ENCODE data around the gene ZFP36L2.

DNA sequence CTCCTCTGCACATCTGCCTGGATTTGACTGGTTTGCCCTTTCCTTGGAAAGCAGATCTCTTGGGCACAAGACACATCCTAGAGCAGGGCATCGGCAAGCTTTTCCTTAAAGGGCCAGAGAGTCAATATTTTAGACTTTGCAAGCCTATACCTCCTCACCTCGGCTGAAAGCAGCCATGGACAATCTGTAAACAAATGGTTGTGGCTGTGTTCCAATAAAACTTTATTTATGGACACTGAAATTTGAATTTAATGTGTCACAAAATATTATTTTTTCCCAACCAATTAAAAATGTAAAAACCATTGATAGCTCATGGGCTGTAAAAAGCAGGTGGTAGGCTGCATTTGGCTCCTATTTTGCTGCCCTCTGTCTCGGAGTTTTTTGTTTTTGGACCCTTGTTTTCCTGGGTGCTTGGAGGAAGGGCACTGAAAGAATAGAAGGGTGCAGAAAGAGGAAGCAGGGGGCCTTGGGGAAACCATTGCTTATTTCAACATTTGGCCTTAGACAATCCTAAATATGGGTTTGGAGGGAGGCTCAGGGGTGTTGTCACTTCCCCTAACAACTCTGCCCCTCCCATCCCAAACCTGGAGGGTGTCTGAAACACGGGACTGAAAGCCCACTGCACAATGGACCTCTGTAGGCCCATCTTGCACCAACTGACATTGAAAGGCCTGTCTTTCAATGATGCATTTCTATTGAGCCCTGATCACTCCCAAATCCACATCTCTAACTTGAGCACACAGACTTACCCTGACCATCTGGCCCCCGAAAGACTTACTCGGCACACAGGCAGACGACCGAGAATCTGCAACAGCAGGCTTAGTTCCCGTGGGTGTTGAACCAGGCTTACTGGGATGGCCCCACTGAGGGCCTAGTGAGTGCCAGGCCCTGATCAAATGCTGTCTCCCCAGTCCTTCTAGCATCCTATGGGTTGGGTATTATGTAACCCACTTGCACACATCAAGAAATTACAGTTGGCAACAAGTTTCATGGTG, 7.1 kb upstream of the ZFP36L2 start:
- TF ChIP-seq, protein P1, sequence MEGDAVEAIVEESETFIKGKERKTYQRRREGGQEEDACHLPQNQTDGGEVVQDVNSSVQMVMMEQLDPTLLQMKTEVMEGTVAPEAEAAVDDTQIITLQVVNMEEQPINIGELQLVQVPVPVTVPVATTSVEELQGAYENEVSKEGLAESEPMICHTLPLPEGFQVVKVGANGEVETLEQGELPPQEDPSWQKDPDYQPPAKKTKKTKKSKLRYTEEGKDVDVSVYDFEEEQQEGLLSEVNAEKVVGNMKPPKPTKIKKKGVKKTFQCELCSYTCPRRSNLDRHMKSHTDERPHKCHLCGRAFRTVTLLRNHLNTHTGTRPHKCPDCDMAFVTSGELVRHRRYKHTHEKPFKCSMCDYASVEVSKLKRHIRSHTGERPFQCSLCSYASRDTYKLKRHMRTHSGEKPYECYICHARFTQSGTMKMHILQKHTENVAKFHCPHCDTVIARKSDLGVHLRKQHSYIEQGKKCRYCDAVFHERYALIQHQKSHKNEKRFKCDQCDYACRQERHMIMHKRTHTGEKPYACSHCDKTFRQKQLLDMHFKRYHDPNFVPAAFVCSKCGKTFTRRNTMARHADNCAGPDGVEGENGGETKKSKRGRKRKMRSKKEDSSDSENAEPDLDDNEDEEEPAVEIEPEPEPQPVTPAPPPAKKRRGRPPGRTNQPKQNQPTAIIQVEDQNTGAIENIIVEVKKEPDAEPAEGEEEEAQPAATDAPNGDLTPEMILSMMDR (IDR thresholded peaks at IDR 0.05), result no peak
- no peak for TF ChIP-seq POLR2A (IDR thresholded peaks at IDR 0.05)

Data from heart left ventricle (tissue), 13 donors.